SIG-M5 (cell line): ENCODE measurements around the gene FOXN4.

ENCODE experiments used
- DNase-seq: peaks from one replicate; lab custom pipeline; 2025; lab: John Stamatoyannopoulos, UW

Gene FOXN4

GRCh38 chr12:109305547-109305946 lies 3.5 kb downstream of the FOXN4 start:
- no peak for DNase-seq

- DNase-seq: no peak
Observed at GRCh38 chr12:109304485-109304884, 4.6 kb downstream of the FOXN4 start.

- no peak for DNase-seq
Observed at GRCh38 chr12:109302770-109303169, 6.3 kb downstream of the FOXN4 start.

- no peak for DNase-seq
Observed at GRCh38 chr12:109302358-109302757, 6.7 kb downstream of the FOXN4 start.

GRCh38 chr12:109301643-109302168 lies 7.4 kb downstream of the FOXN4 start:
- no peak for DNase-seq

- no peak for DNase-seq
Observed at GRCh38 chr12:109299849-109300248, 9.2 kb downstream of the FOXN4 start.

- DNase-seq: no peak
Observed at GRCh38 chr12:109296431-109296830, 12.7 kb downstream of the FOXN4 start.

- DNase-seq: no peak
Observed at GRCh38 chr12:109295764-109296425, 13.2 kb downstream of the FOXN4 start.

GRCh38 chr12:109294286-109294796 lies 14.7 kb downstream of the FOXN4 start:
- no peak for DNase-seq

- no peak for DNase-seq
Observed at GRCh38 chr12:109293106-109293505, 16.0 kb downstream of the FOXN4 start.

GRCh38 chr12:109292342-109292711 lies 16.8 kb downstream of the FOXN4 start:
- no peak for DNase-seq

GRCh38 chr12:109291521-109292341 lies 17.4 kb downstream of the FOXN4 start:
- no peak for DNase-seq

- DNase-seq: no peak
Observed at GRCh38 chr12:109291117-109291516, 18.0 kb downstream of the FOXN4 start.

GRCh38 chr12:109290061-109290460 lies 19.0 kb downstream of the FOXN4 start:
- no peak for DNase-seq

GRCh38 chr12:109289551-109289950 lies 19.5 kb downstream of the FOXN4 start:
- DNase-seq: no peak

- no peak for DNase-seq
Observed at GRCh38 chr12:109289004-109289403, 20.1 kb downstream of the FOXN4 start.

GRCh38 chr12:109288571-109288970 lies 20.5 kb downstream of the FOXN4 start:
- no peak for DNase-seq

GRCh38 chr12:109287811-109288469 lies 21.1 kb downstream of the FOXN4 start:
- no peak for DNase-seq

- DNase-seq: no peak
Observed at GRCh38 chr12:109287181-109287580, 21.9 kb downstream of the FOXN4 start.

- DNase-seq: no peak
Observed at GRCh38 chr12:109286652-109287051, 22.4 kb downstream of the FOXN4 start.

- no peak for DNase-seq
Observed at GRCh38 chr12:109286252-109286651, 22.8 kb downstream of the FOXN4 start.

- DNase-seq: no peak
Observed at GRCh38 chr12:109284392-109284791, 24.7 kb downstream of the FOXN4 start.

- no peak for DNase-seq
Observed at GRCh38 chr12:109281452-109281851, 27.6 kb downstream of the FOXN4 start.
